HG03575 (cell line): Measurements from ENCODE around the gene OSBPL1A.

Source experiments
- ATAC-seq: cut with Tn5 transposase; IDR thresholded peaks from one replicate; pipeline ENCODE4 v1.9.1; 2021; ENCODE audit not compliant: unreplicated experiment, insufficient number of reproducible peaks, low FRiP score; ENCODE audit errors: extremely low read depth

The OSBPL1A gene

GRCh38 chr18:24397694-24398368 lies at the start of gene OSBPL1A:
TSS of gene OSBPL1A (minus strand) at chr18:24397824. CDS start at chr18:24377533, 20,291 bp downstream.
- no peak for ATAC-seq

- no peak for ATAC-seq
These were observed 49.4 kb upstream of the OSBPL1A start for GRCh38 chr18:24446953-24447538.

- no peak for ATAC-seq
These were observed 48.8 kb upstream of the OSBPL1A start for GRCh38 chr18:24446453-24446852.

DNA sequence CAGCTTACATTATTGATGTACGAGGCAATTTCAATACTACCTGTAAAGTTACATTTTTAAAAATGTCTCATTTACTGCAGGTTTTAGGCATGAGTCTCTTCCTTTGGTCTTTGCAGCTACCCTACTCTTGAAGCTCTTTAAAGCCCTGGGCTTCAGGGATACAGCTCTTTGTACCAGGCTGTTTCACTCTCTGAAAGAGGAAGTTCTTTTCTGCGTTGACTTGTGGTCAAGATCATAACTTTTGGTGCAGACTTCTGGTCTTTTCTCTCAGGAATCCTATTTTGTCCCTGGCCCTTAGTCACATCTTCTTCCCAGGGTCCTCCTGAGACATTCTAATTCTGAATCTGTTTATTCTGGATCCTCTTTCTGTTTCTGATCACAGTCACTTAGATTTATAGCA lies 46.2 kb upstream of the OSBPL1A start:
- no peak for ATAC-seq

GRCh38 chr18:24436939-24437338 lies 39.3 kb upstream of the OSBPL1A start:
- ATAC-seq = no peak

DNA sequence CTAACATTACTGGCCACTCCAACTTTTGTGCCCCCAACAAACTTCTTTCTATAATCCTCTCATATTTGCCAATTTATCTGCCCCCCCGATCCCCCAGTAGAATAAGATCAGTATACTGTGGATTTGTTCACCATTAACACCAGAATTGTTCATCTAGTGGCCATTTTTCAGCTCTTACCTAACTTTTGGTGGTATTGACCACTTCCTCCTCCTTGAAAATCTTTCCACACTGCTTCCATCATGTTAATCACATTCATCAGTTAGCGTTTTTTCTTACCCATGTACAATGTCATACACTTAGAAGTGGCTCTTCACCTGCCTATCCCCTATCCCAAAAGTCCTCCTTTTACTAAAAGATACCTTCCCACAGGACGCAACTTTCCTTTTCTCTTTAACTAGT lies 35.0 kb upstream of the OSBPL1A start:
- ATAC-seq = no peak

- no peak for ATAC-seq
These were observed 31.6 kb upstream of the OSBPL1A start for GRCh38 chr18:24429188-24429587.

DNA sequence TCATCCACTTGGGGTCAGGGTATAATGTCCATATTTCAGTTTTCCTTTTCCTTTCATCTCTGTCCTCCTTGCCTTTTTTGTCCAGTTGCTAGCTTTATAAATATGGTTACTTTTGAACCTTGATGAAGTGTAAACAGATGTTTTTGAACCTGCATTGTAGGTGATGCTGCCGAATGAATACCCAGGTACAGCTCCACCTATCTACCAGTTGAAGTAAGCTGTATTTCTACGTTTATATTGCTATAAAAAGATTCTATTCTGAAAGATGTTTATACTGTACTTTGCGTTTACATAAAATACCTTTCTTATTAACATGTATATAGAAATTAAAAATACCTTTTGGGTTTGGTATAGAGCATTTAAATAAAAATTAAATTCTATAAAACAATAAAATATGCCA lies 31.1 kb upstream of the OSBPL1A start:
- ATAC-seq = no peak

GRCh38 chr18:24427484-24427883 lies 29.9 kb upstream of the OSBPL1A start:
- ATAC-seq = no peak

- no peak for ATAC-seq
These were observed 29.0 kb upstream of the OSBPL1A start, which contains the start of gene IMPACT for GRCh38 chr18:24426398-24427294. TSS of gene IMPACT (plus strand) at chr18:24426670. CDS start at chr18:24426757, 87 bp downstream.

DNA sequence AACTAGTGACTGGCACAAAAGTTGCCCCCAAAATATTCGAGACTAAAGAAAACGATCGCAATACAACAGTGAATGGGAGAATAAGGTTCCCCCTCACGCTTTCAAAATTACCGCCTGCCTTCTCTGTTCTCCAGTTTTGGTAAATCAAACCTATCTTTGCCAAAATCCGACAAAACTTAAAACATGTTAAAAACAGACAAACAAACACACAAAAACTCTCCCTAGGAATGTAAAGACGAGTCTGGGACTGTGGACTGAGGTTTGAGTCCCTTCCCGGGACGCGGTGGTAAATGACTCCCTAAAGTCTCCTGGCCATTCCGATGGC lies 28.4 kb upstream of the OSBPL1A start:
- ATAC-seq = no peak

DNA sequence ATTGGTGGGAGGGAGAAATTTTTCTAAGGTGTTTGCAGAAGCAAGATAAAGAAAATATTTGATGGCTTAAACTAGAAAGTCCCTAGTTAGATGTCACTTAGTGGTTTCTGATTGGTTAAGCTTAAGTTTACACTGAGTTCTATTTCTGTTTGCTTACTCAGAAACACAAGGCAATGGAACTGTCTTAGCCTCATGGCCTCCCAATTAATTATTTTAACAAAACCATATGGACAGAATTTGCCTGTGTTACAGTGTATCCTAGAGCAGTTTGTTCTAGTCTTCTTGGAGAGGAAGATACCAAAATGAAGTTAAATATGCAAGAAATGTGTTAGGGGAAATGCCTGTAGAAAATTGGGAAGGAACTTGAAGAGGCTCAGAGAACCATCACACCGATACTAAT lies 24.2 kb upstream of the OSBPL1A start:
- ATAC-seq = no peak

- ATAC-seq = no peak
These were observed 22.9 kb upstream of the OSBPL1A start for GRCh38 chr18:24420551-24420950.

DNA sequence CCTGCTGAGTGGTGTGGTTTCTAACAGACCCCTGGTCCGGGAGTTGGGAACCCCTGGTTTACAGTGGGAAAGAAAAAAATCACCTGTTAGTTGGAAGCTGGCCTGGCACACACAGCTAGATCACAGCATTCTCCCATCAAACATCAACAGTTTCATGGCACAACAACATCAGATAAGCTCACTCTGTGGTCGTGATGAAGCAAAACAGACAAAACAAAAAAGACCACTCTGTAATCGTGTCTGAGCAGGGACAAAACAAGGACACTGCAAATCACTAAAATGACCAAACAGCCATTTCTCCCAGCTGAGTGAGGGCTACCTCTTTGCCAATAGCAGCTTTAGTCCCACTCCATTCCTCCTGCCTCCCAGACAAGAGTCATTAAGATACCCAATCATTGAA lies 19.9 kb upstream of the OSBPL1A start:
- no peak for ATAC-seq

DNA sequence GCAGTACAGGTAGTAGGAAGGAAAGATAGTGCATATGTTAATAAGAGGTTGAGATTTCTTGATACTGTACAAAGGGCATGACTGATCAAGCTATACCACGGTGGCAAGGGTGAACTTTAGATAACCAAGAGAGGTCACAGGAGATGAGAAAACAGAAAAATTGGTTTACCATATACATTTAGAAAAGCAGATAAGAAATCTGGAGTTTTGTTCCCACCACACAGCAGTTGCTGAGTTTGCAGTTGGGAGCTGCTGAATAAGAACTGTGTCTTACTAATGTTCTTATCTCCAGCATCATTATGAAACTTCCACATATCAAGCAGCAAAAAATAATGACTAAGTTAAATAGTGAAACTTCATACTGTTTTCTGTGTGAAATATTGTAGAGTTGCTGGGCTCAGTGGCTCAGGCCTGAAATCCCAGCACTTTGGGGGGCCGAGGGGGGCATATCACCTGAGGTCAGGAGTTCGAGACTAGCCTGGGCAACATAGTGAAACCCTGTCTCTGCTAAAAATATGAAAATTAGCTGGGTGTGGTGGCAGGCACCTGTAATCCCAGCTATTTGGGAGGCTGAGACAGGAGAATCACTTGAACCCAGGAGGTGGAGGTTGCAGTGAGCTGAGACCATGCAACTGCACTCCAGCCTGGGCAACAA lies 16.9 kb upstream of the OSBPL1A start:
- ATAC-seq = no peak

DNA sequence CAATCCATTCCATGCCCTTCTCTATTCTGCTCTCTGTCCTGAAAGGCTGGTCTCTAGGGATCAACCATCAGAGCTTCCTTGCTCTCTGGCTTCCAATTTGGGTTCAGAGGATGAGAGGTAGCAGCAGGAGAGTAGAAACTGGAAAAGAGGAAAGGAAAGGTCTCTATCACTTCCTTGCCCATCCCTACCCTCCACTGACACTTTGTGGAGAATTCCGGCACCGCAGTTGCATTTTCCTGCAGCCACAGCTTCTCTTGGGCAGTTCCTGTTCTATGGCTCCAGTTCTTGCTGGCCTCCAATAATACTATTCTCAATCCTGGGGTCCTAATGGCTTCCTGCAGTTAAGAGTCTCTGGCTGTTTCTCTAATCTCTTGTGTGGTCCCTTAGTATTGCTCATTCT lies 15.5 kb upstream of the OSBPL1A start:
- ATAC-seq = no peak

DNA sequence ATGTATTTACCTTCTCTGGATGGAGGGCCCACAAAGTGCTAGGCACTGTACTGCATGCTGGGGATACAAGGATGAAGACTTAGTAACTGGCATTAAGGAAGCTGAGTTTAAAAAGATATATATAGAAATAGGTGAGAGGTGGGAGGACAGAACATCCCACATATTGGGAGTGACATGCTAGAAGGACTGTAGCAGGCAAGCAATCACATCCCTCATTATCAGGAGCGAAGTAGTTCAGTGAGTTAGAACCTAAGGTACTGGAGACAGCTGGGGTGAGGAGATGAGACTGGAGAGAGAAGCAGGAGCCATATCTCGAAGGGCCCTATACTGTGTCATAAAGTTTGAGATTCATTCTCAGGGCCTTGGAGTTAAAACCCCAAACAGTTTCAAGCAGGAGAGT lies 10.9 kb upstream of the OSBPL1A start:
- no peak for ATAC-seq

- ATAC-seq = no peak
These were observed 7.0 kb upstream of the OSBPL1A start for GRCh38 chr18:24404591-24404990.

GRCh38 chr18:24403076-24403475 lies 5.5 kb upstream of the OSBPL1A start:
- ATAC-seq = no peak
